HEK293T (cell line): ENCODE results near the gene PHACTR3.

ENCODE experiments used
- CTCF ChIA-PET: fragments of 350-600 bp; formaldehyde crosslinking; extraction: SDS; loops from one replicate; lab custom pipeline; 2021; ENCODE audit warnings: antibody characterized with exemption, inconsistent platforms; lab: Yijun Ruan, JAX
- POLR2A ChIA-PET: fragments of 350-600 bp; formaldehyde crosslinking; extraction: SDS; loops from one replicate; lab custom pipeline; 2020; ENCODE audit warnings: antibody characterized with exemption, inconsistent platforms; lab: Yijun Ruan, JAX
- DNase-seq: peaks from one replicate; pipeline ENCODE4 v3.0.0; 2012; ENCODE audit warnings: mixed read lengths; ENCODE audit errors: extremely low spot score
- ARNT ChIP-seq: fragments of 450-650 bp; IDR thresholded peaks from 2 replicates; pipeline ENCODE4 v1.6.1; 2017; ENCODE audit warnings: mild to moderate bottlenecking
- BHLHE40 ChIP-seq: fragments of 450-650 bp; IDR thresholded peaks from 2 replicates; pipeline ENCODE4 v1.6.1; 2016; ENCODE audit warnings: mild to moderate bottlenecking, moderate library complexity, borderline replicate concordance
- CTBP1 ChIP-seq: fragments of 450-650 bp; IDR thresholded peaks from 2 replicates; pipeline ENCODE4 v1.6.1; 2016; ENCODE audit warnings: borderline replicate concordance
- ELF4 ChIP-seq: fragments of 450-650 bp; IDR thresholded peaks from 2 replicates; pipeline ENCODE4 v1.6.1; 2017; ENCODE audit warnings: antibody characterized with exemption
- FOXA1 ChIP-seq: fragments of 450-650 bp; IDR thresholded peaks from 2 replicates; pipeline ENCODE4 v1.6.1; 2016; ENCODE audit warnings: mild to moderate bottlenecking
- FOXK2 ChIP-seq: fragments of 450-650 bp; IDR thresholded peaks from 2 replicates; pipeline ENCODE4 v1.6.1; 2016; ENCODE audit warnings: mild to moderate bottlenecking
- FOXM1 ChIP-seq: fragments of 450-650 bp; IDR thresholded peaks from 2 replicates; pipeline ENCODE4 v1.6.1; 2017; ENCODE audit warnings: mild to moderate bottlenecking, borderline replicate concordance
- HDGF ChIP-seq: fragments of 450-650 bp; IDR thresholded peaks from 2 replicates; pipeline ENCODE4 v1.6.1; 2017; ENCODE audit warnings: antibody characterized with exemption, borderline replicate concordance
- L3MBTL2 ChIP-seq: fragments of 450-650 bp; conservative IDR thresholded peaks from 2 replicates; pipeline ENCODE4 v1.6.1; 2016; ENCODE audit warnings: mild to moderate bottlenecking
- LEF1 ChIP-seq: fragments of 450-650 bp; IDR thresholded peaks from 2 replicates; pipeline ENCODE4 v1.6.1; 2017; ENCODE audit warnings: mild to moderate bottlenecking, borderline replicate concordance
- NFRKB ChIP-seq: fragments of 450-650 bp; IDR thresholded peaks from 2 replicates; pipeline ENCODE4 v1.6.1; 2016; ENCODE audit warnings: mild to moderate bottlenecking, moderate library complexity
- PKNOX1 ChIP-seq: fragments of 450-650 bp; IDR thresholded peaks from 2 replicates; pipeline ENCODE4 v1.6.1; 2016
- SP1 ChIP-seq: fragments of 450-650 bp; IDR thresholded peaks from 2 replicates; pipeline ENCODE4 v1.6.1; 2017
- SUZ12 ChIP-seq: fragments of 450-650 bp; IDR thresholded peaks from 2 replicates; pipeline ENCODE4 v1.6.1; 2016; ENCODE audit warnings: mild to moderate bottlenecking
- TARDBP ChIP-seq: fragments of 450-650 bp; IDR thresholded peaks from 2 replicates; pipeline ENCODE4 v1.6.1; 2016
- ZNF384 ChIP-seq: fragments of 450-650 bp; IDR thresholded peaks from 2 replicates; pipeline ENCODE4 v1.6.1; 2016

The PHACTR3 gene

GRCh38 chr20:59831024-59831915 is 226.9 kb downstream of the PHACTR3 start:
- ChIA-PET POLR2A (interaction anchor here (0.6 to 1.4 kb wide), 2 partner anchors 47 to 109 kb away, joined by 3 to 4 read pairs; partner anchors contain the start of genes FAM217B and PPP1R3D), CTCF (no interaction called here)
- TF ChIP-seq ELF4 (no peak), FOXA1 (no peak), SUZ12 (no peak)
- no peak for DNase-seq

GRCh38 chr20:59831916-59832270 is 227.6 kb downstream of the PHACTR3 start:
- ChIA-PET POLR2A (interaction anchor here (0.6 to 1.4 kb wide), 2 partner anchors 48 to 108 kb away, joined by 3 to 4 read pairs; partner anchors contain the start of genes FAM217B and PPP1R3D), CTCF (no interaction called here)
- TF ChIP-seq NFRKB (no peak), PKNOX1 (no peak)
- no peak for DNase-seq

GRCh38 chr20:59832406-59833363 is 228.3 kb downstream of the PHACTR3 start:
- no peak for TF ChIP-seq LEF1
- TF ChIP-seq BHLHE40, result no peak
- no peak for TF ChIP-seq TARDBP
- no peak for TF ChIP-seq L3MBTL2
- POLR2A ChIA-PET, result no interaction called here
- CTCF ChIA-PET, result no interaction called here
- no peak for DNase-seq

- DNase-seq, result no peak
- ChIA-PET CTCF (interaction anchor here (1.9 kb wide), 1 partner anchor 52 kb away, joined by 6 read pairs; no protein-coding TSS in a partner anchor), POLR2A (interaction anchor here (1.1 kb wide), 1 partner anchor 105 kb away, joined by 3 read pairs; the partner anchor contains the start of genes FAM217B and PPP1R3D)
- TF ChIP-seq FOXA1, result no peak
- TF ChIP-seq TARDBP, result no peak
- TF ChIP-seq SP1, result no peak
- TF ChIP-seq FOXM1, result no peak
- TF ChIP-seq CTBP1, result no peak
- TF ChIP-seq FOXK2, result no peak
- no peak for TF ChIP-seq BHLHE40
These were observed 230.7 kb downstream of the PHACTR3 start for GRCh38 chr20:59835057-59835447.

- ChIA-PET CTCF (interaction anchor here (1.8 to 1.9 kb wide), 2 partner anchors 14 to 53 kb away, joined by 6 to 13 read pairs; no protein-coding TSS in a partner anchor), POLR2A (interaction anchor here (1.1 to 1.6 kb wide), 2 partner anchors 17 to 105 kb away, joined by 3 to 5 read pairs; partner anchors contain the start of genes FAM217B and PPP1R3D)
- DNase-seq, result peak; percentile 78
- TF ChIP-seq SP1 (no peak), HDGF (no peak), L3MBTL2 (peak; percentile 40; the same call in 1 of the 2 replicates), FOXK2 (no peak), CTBP1 (no peak), ELF4 (no peak), FOXM1 (no peak)
These were observed 231.4 kb downstream of the PHACTR3 start for GRCh38 chr20:59835448-59836395.

GRCh38 chr20:59836767-59837166 is 232.4 kb downstream of the PHACTR3 start:
- POLR2A ChIA-PET, result interaction anchor here (0.9 to 1.6 kb wide), 2 partner anchors 16 to 103 kb away, joined by 3 to 5 read pairs; partner anchors contain the start of genes FAM217B and PPP1R3D
- CTCF ChIA-PET, result interaction anchor here (1.8 to 1.9 kb wide), 2 partner anchors 13 to 54 kb away, joined by 6 to 13 read pairs; no protein-coding TSS in a partner anchor
- TF ChIP-seq SP1, result no peak
- no peak for TF ChIP-seq NFRKB
- no peak for TF ChIP-seq BHLHE40
- no peak for TF ChIP-seq SUZ12
- no peak for TF ChIP-seq ZNF384
- no peak for TF ChIP-seq L3MBTL2
- no peak for TF ChIP-seq FOXK2
- no peak for TF ChIP-seq LEF1
- no peak for TF ChIP-seq HDGF
- TF ChIP-seq TARDBP, result no peak
- no peak for TF ChIP-seq CTBP1
- no peak for TF ChIP-seq ARNT
- TF ChIP-seq PKNOX1, result no peak
- TF ChIP-seq FOXA1, result no peak
- peak; percentile 39 for DNase-seq
